NCI-H2081 (cell line): ENCODE data around the gene VPS36.
"Not testable (repeated sequence)": the region's sequence is repeated elsewhere in the genome, so short reads cannot be mapped to it uniquely, and the experiment has no call there.

Source experiments
- DNase-seq, 2 experiments: peaks; one replicate each; lab custom pipeline; 2025; lab: John Stamatoyannopoulos, UW

VPS36 gene, protein sequence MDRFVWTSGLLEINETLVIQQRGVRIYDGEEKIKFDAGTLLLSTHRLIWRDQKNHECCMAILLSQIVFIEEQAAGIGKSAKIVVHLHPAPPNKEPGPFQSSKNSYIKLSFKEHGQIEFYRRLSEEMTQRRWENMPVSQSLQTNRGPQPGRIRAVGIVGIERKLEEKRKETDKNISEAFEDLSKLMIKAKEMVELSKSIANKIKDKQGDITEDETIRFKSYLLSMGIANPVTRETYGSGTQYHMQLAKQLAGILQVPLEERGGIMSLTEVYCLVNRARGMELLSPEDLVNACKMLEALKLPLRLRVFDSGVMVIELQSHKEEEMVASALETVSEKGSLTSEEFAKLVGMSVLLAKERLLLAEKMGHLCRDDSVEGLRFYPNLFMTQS

DNA sequence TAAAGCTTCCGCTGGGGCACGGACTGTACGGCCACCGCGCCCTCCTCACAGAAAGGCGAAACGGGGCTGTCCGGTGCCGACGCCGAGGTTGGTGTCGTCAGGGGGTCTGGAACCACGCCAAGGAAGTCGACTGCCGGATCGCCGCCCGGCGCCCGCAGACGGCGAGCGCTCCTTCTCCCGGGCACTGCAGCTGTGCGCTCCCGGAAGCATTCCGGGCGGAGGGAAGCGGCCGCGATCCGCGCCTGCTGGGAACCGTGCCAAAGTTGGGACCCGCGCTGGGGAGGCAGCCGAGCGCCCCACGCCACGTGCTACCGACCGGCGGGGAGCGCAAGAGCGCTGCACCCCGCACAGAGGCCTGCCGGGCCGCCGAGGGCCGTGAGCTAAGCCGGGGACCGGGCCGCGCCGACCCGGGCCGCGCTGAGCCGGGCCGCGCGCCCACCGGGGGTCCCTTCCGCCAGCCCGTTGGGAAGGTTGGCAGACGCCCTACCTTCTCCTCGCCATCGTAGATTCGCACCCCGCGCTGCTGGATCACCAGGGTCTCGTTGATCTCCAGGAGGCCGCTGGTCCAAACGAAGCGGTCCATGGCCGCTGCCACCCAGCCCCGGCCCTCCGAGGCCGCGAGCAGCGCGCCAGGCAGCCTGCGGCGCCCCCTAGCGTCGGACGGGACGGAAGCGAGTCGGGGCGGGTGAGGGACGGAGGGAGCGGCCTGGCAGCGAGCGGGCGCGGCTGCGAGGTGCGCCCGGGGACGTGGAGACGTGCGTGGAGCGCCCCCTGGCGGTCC lies at the start of gene VPS36:
Gene VPS36 (minus strand): TSS at position 623 of the 781 bp plus-strand sequence. CDS start 40 bp downstream, at position 583.
- peak; percentile 92 to 93 for DNase-seq

DNA sequence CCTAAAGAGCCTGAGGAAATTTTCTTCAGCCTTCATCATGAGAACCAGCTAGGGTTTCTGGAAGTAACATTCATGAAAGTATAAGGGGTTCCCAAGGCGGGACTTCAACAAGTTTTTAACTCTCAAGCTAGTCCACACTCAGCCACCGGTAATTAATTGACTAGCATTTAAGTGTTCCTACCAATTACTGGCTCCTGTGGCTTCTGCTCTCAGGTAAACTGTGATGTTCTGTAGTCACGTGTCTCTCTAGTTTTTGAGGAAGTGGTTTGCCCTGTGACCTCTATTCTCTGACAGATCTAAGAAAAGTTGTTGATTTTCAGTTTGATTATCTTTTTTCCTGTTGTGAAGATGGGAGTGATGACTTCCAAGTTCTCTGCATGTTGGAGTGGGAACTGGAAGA lies 47.5 kb upstream of the VPS36 start:
- not testable (repeated sequence) for DNase-seq

DNA sequence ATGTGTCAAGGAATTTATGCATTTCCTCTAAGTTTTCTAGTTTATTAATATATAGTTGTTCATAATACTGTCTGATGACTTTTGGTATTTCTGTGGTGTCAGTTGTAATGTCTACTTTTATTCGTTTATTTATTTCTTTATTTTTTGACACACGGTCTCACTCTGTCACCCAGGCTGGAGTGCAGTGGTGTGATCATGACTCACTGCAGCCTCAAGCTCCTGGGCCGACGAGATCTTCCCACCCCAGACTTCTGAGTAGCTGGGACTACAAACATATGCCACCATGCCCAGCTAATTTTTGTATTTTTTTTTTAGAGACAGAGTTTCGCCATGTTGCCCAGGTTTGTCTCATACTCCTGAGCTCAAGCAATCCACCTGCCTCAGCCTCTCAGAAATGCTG lies 43.8 kb upstream of the VPS36 start:
- not testable (repeated sequence) for DNase-seq

DNA sequence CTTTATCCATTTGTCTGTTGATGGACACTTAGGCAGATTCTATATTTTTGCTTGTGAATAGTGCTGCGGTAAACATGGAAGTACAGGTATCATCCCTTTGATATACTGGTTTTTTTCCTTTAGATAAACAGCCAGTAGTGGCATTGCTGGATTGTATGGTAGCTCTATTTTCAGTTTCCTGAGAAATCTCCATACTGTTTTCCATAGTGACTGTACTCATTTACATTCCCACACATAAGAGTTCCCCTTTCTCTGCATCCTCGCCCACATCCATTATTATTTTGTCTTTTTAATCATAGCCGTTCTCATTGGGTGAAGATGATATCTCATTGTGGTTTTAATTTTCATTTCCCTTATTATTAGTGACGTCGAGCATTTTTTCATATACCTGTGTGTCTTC lies 40.6 kb upstream of the VPS36 start:
- DNase-seq: not testable (repeated sequence)

DNA sequence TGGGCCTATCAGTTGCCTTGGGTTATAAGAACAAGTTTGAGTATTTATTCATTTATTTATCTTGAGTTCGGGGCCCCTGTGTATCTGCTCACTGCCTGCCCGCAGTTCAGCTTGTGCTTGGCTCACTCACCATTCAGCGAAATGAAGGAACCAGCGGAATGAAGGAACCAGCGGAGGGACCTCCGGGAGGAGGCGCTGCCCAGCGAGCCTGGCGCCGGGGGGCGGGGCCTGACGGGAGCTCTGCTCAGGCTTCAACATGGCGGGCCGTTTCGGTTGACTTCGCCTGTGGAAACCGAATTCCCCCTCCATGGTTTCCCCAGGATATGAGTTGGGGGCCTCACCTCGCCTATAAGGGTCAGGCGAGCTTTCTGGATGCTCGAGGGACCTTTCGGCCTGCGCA lies 38.3 kb upstream of the VPS36 start:
- not testable (repeated sequence) for DNase-seq

DNA sequence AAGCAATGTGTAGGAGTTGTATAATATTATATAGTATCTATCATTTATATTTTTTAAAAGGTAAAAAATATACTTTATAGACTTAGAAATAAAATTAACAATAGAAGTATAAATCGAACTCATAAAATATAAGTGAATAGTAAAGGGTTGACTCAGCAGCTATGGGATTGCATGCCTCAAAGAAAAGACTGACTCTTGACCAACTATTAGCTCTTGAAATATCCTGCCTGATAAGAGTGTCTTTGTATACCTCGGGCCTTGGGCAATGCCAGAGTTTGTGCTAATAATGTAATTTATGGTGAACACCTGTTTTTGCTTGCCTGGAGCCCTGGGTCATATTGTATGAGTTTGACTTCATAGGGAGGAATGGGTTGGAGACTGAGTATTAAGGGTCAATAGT lies 36.6 kb upstream of the VPS36 start:
- DNase-seq: not testable (repeated sequence)

DNA sequence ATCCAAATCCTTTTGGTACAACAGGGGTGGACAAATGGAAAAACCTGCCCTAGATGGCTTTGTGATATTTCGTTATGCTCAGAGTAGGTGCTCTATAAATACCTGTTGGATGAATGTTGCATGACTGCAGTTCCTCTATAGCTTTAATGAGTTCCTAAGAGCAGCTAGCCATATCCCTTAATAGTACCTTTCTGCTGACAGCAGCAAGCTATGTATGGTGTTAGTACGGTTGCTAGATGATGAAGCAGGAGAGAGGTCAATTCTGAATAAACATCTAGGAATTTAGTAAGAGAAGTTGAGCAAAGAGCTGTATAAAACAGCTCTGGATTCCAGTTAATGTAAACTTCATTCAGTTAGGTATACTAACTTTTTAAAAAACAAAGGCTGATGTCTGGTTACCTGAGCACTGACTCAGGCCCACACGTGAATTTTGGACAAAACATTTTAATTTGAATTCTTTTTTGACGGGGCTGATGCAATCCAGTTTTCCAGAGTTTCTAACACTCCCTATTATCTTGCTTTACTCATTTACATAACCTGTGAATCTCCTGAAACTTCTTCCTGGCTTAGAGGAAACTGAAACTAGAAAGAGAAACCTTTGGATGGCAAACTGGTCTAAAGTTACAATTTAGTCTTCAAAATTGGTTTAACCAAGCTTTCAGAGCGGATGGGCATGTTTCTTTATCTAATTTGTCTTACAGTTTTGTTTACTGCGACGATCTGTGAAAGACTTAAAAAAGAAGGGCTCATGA lies 30.4 kb upstream of the VPS36 start:
- not testable (repeated sequence) for DNase-seq

DNA sequence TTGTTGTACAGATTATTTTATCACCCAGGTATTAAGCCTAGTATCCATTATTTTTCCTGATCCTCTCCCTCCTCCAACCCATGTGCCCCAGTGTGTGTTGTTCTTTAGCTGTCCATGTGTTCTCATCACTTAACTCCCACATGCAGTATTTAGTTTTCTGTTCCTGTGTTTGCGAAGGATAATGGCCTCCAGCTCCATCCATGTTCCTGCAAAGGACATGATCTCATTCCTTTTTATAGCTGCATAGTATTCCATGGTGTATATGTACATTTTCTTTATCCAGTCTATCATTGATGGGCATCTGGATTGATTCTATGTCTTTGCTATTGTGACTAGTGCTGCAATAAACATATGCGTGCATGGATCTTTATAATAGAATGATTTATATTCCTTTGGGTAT lies 18.1 kb upstream of the VPS36 start:
- not testable (repeated sequence) for DNase-seq

DNA sequence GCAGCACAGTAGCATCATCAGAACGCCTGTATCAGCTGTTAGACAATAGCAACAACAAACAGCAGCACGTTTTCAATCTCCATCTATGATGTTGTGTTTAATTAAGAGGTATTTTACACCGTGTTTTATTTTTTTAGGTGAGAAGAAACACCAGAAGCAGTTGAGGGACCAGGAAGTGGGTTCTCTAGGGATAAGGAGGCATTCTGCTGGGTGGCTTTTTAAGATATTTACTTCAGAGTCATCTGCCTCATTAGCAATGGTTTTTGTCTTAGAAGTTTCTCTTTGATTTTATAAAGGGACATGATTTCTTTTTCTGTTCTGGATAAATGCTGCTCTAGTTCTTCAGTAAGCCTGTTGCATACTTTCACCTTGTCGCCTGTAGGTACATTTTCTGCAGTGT lies 13.1 kb upstream of the VPS36 start:
- DNase-seq: no peak

DNA sequence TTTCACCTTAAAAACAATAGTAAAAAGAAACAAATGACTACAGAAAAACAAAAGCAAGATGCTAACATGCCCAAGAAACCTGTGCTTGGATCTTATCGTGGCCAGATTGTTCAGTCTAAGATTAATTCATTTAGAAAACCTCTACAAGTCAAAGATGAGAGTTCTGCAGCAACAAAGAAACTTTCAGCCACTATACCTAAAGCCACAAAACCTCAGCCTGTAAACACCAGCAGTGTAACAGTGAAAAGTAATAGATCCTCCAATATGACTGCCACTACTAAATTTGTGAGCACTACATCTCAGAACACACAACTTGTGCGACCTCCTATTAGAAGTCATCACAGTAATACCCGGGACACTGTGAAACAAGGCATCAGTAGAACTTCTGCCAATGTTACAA lies 10.8 kb upstream of the VPS36 start:
- DNase-seq: no peak

DNA sequence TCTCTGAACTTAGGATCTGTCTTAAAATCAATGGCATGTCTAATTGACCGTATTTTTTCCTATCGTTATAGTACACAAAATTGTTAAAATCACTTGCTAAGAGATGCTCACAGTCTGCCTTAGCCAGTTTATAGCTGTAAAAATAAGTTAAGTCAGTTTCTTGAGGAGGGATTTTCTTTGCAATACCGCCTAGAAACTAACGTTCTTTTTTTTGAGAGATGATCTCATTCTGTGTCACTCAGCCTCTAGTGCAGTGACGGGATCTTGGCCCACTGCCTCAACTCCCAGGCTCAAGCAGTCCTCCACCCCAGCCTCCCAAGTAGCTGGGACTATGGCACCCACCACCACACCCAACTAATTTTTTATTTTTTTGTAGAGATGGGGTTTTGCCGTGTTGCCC lies 9.2 kb upstream of the VPS36 start:
- DNase-seq: no peak

DNA sequence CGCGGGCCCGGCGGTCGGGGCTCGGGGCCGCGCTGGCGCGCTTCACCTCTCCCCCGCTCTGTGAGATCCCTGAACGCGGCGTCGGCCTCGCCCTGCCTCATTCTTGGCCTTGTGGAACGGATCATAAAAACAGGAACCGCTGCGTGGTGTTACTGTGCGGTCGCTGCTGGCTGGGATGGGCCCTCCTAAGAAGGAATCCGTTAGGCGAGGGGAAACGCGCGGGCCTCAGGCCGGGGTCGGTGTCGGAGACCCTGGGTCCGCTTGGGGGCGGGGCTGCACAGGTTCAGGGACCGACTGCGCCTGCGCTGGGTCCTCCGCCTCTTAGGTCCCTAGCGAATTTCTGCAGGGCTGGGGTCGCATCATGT lies 5.2 kb upstream of the VPS36 start:
- DNase-seq: peak; percentile 63 to 67

DNA sequence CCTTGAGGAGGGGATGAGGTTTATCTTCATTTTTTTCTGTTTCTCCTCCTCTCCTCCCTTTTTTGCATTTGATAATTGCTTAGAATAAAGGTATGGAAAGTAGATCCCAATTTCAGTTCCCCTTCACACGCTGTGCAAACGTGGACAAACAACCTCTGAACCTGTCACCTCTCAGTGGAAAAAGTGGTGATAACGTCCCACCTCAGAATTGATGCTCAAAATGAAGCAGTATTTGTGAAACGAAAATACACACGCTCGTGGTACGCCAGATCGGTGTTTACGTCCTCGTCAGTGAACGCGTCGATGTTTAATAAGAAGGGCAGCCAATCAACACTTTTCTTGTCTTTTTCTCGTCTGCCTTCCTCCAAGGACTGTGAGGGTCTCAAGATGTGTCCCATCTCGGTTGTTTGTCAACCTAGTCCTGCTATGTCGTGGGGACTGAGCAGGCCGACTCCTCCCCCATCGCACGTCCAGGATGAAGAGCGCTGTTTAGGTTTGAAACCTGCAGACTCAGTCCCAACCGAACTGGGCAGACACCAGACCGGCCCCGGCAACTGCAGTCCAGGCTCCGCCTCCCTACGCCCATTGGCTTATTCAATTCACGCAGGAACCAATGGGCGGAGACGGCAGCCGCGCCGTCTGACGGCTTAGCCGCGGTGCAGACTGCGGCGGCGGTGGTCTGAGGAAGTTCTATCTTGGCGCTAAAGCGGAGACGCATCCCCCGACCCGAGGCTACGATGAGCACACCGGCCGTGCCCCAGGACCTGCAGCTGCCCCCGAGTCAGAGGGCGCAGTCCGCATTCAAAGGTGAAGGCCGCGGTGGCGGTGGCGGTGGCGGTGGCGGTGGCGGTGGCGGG lies 4.6 kb upstream of the VPS36 start, which contains the start of gene CKAP2:
Gene CKAP2 (plus strand): TSS at position 659 of the 857 bp plus-strand sequence. CDS start 79 bp downstream, at position 738.
- DNase-seq: peak; percentile 89 to 93

DNA sequence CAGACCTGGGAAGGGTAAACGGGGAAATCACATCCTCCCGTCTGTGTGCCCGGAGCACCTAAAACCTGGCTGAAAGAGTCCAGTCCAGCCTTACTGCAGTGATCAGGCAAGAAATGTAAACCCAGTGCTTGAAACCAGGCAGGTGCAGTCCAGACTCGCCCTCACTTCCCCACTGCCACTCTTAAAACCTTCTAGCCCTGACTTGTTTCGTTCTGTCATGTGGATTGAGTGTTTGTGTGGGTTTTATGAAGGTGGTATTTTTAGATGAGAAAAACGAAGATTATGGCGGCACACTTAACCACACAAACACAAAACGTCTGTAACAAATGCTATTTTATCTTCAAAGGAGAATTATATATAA lies 4.0 kb upstream of the VPS36 start:
- DNase-seq: peak; percentile 8 to 39

DNA sequence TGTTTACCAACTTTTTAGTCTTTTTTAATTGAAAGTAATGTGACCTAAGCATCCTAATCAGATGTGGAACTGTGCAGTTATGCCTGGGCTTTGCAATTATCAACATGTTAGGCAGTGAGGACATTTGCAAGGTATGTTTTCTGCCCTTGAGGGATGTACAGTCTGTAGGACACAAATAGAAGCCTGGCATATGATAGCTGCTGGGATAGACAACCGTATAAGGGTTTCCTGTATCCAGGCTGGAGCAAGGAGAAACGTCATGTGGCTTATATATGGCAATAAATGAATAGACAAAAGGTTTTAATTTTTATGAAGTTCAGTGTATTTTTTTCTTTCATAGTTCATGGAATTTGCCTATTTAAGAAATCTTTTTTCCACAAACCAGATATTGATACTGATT lies 2.0 kb upstream of the VPS36 start:
- DNase-seq: no peak

DNA sequence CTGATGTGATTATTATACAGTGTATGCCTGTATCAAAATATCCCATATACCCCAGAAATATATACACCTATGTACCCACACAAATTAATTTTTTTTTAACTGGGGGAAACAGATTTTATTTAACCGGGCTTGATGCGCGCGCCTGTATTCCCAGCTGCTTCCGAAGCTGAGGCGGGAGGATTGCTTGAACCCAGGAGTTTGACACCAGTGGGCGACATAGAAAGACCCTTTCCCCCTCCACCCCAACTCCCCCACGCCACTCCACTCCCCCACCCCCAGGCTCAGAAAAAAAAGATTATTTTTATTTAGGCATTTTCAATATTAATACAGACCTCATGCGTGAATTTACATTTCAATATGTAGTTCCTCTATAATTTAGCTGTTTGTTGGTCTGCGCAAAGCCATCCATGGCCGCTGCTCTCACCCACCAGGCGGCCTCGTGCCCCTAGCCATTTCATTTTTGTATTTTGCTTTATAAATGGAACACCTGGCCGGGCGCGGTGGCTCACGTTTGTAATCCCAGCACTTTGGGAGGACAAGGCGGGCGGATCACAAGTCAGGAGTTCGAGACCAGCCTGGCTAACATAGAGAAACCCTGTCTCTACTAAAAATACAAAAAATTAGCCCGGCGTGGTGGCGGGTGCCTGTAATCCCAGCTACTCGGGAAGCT lies 836 bp upstream of the VPS36 start:
- peak; percentile 11 to 35 for DNase-seq

DNA sequence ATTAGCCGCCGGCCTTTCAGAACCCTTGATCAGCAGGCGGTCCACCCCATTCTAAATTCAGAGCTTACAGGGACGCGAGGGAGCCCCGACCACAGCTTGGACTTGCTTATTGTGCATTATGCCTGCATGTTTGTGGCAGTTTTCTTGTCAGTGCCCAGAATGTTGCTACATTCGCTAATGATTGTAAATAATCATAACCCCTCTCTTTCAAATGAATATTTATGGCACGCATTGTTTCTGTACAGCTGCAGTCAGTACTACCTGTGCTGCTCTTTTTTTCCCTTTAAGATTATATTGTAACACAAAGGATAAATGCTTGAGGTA lies 321 bp upstream of the VPS36 start:
- DNase-seq: no peak

DNA sequence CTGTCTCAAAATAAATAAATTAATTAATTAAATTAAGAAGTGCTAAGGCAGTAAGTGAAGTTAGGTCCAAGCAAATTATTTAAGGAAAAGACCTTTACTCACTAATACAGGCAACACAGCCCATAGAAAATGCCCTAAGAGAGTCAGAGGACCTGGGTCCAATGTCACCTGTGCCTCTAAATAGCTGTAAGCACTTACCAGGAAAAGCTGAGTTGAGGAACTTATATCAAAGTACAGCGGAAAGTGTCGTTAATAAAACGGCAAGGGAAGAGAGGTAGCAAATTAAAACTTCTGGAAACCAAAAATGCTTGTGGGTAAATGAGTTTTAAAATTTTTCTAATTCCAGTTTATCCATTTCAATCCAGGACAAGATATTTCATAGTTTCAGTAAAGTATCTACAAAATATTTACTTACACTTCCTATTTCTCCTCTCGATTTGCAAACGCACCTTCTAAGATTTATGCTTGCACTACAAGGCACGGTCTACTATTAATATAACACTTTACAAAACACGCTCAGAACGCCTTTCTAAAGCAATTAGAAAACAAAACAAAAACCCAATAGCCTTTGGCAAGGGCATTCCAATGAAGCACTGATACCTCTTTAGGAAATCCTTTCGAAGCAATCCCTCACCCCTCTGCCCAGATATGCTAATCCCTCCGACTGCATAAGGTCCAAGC lies 963 bp downstream of the VPS36 start:
- no peak for DNase-seq

DNA sequence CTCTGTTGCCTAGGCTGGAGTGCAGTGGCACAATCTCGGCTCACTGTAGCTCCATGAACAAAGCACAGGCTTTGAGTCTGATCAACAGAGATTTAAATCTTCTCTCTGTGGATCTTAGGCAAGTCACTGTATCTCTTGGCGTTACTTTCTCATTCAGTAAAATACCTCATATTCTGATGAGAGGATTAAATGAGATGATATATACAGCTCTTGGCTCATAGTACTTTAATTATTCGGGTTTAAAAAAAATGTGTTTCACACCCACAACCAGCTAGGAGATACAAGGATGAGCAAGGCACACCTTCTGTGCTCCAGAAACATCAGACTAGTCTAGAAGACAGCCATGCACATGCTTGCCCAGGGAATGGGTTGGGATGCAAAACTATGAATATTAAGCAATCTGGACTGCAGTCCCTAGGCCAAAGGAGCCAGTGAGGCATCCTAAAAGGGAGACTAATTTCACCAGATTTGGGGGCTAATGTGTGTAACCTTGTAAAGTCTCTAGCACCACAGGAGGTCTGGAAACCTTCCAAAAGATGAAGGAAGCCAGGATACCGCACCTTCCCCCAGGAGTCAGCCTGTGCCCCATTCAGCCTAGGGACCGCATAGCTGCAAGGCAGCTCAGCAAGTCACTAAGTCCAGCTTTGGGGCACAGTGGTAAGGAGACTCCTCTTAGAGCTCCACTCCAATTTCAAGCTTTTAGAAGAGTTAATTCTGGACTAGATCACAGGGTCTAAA lies 2.5 kb downstream of the VPS36 start:
- DNase-seq: no peak

DNA sequence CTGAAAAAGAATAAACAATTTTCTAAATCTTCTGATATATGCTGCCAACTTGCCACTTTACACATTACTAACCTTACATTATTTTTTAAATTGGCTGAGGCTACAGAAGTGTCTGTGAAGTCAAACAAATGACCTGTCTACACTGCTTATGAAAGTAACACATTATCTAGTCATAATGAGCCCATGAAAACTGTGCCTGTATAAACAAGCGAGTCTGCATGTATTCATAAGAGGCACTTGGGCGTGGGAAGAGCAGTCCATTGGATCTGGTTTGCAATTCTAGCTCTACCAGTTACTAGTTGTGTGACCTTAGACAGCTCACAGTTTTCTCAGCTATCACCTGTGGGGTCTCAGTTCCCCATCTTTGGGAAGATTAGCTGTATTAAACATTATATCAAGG lies 3.1 kb downstream of the VPS36 start:
- peak in 1 of 2 experiments; percentile 29 for DNase-seq
